ENCODE data around the gene SLC2A1. TPM values are rescaled to one million over a fixed set of nuclear protein-coding genes. Genes with fewer than 3 reads are reported as not detected.

The SLC2A1 gene
- total RNA-seq, 1 experiment from 2014 or later = 83.8 TPM

- H3K4me3 ChIP-seq (ENCODE audit: low read length) = no peak overlapping the region
- H3K79me2 ChIP-seq (ENCODE audit: low read length) = no peaks in the 10 kb centered on the region
- no peaks in the 10 kb centered on the region for H4K20me1 ChIP-seq (ENCODE audit: insufficient read depth, low read depth, low read length)
- no peaks in the 10 kb centered on the region for H3K9me3 ChIP-seq (ENCODE audit: low read length)
- H2AFZ ChIP-seq (ENCODE audit: low read length) = no peak overlapping the region
- no peak for DNase-seq
- no peaks in the 10 kb centered on the region for H3K27me3 ChIP-seq (ENCODE audit: low read length)
- H3K4me2 ChIP-seq (ENCODE audit: low read depth, low read length, poor library complexity, severe bottlenecking) = no peak overlapping the region
- no peak overlapping the region for H3K9ac ChIP-seq (ENCODE audit: low read length)
- no peaks in the 10 kb centered on the region for H3K4me1 ChIP-seq (ENCODE audit: low read length)
- H3K27ac ChIP-seq (ENCODE audit: low read length) = no peak overlapping the region
- no peaks in the 10 kb centered on the region for H3K9me2 ChIP-seq (replicated peaks; ENCODE audit: insufficient read depth, low read length)
- H3K36me3 ChIP-seq (ENCODE audit: insufficient read depth, low read length) = no peaks in the 10 kb centered on the region
Observed at GRCh38 chr1:42975561-42976225, 17.0 kb upstream of the SLC2A1 start.

DNA sequence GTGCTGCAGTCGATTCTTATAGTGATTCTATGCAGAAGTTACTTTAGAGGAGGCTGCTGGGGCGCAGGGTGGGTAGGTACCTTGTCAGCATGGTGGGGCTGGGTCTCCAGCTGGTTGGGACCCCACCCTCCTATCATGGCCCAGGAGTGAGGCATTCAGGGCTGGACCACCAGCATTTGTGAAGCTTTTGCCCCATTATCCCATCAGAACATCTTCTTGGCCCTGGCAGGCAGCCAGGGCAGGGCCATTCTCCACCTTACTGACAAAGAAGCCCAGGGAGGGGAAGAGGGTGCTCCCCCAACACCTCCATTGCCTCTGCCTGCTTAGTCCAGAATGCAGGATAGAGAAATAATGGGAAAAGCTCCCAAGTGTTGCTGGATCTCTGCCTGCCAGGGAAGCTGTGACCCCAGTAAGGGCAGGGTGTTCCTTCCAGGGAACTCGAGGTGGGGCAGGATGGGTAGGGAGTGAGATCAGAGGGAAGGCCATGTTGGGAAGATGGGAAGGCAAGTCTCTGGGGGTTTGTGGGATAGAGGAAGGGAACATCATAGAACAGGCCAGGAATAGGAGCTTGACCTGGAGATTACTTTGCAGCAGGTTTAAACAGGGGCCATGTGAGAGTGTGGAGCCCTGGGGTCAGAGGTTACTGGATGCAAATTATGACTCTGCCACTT lies 16.2 kb upstream of the SLC2A1 start:
- Histone ChIP-seq H3K27me3 (ENCODE audit: low read length) (no peaks in the 10 kb centered on the region), H3K4me2 (ENCODE audit: low read depth, low read length, poor library complexity, severe bottlenecking) (no peak overlapping the region), H3K4me1 (ENCODE audit: low read length) (no peaks in the 10 kb centered on the region), H2AFZ (ENCODE audit: low read length) (no peak overlapping the region), H3K9me2 (replicated peaks; ENCODE audit: insufficient read depth, low read length) (no peaks in the 10 kb centered on the region), H3K27ac (ENCODE audit: low read length) (no peak overlapping the region), H3K79me2 (ENCODE audit: low read length) (no peaks in the 10 kb centered on the region), H3K36me3 (ENCODE audit: insufficient read depth, low read length) (no peaks in the 10 kb centered on the region), H3K9ac (ENCODE audit: low read length) (no peak overlapping the region), H4K20me1 (ENCODE audit: insufficient read depth, low read depth, low read length) (no peaks in the 10 kb centered on the region), H3K9me3 (ENCODE audit: low read length) (no peaks in the 10 kb centered on the region), H3K4me3 (ENCODE audit: low read length) (no peak overlapping the region)
- peak; percentile 6 for DNase-seq

GRCh38 chr1:42973799-42974198 lies 15.1 kb upstream of the SLC2A1 start:
- Histone ChIP-seq H3K27me3 (ENCODE audit: low read length) (no peaks in the 10 kb centered on the region), H3K9ac (ENCODE audit: low read length) (no peak overlapping the region), H3K4me1 (ENCODE audit: low read length) (no peaks in the 10 kb centered on the region), H3K4me2 (ENCODE audit: low read depth, low read length, poor library complexity, severe bottlenecking) (no peak overlapping the region), H3K9me2 (replicated peaks; ENCODE audit: insufficient read depth, low read length) (no peaks in the 10 kb centered on the region), H3K9me3 (ENCODE audit: low read length) (no peaks in the 10 kb centered on the region), H3K27ac (ENCODE audit: low read length) (no peak overlapping the region), H3K4me3 (ENCODE audit: low read length) (no peak overlapping the region), H4K20me1 (ENCODE audit: insufficient read depth, low read depth, low read length) (no peaks in the 10 kb centered on the region), H3K36me3 (ENCODE audit: insufficient read depth, low read length) (no peaks in the 10 kb centered on the region), H2AFZ (ENCODE audit: low read length) (no peak overlapping the region), H3K79me2 (ENCODE audit: low read length) (no peaks in the 10 kb centered on the region)
- no peak for DNase-seq

DNA sequence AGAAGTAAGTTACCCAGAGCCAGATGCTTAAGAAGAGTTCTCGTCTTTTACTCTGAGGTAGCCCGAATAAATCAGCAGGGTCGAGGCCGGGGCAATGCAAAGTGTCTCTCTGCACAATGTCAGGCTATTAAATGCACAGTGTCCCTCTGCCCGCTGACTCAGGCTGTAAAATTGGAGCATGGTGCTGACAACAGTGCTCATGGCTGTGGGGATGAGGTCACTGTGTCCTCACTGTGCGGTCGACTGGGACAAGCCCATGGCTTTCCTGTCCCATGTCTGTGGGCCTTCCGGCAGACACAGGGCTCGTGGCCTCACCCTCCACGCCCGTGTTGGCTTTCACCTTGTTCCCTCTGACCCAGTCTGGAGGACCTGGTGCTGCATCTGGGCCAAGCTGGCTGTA lies 14.6 kb upstream of the SLC2A1 start:
- DNase-seq = peak; percentile 31
- H2AFZ ChIP-seq (ENCODE audit: low read length) = no peak overlapping the region
- no peaks in the 10 kb centered on the region for H4K20me1 ChIP-seq (ENCODE audit: insufficient read depth, low read depth, low read length)
- no peak overlapping the region for H3K4me2 ChIP-seq (ENCODE audit: low read depth, low read length, poor library complexity, severe bottlenecking)
- H3K4me3 ChIP-seq (ENCODE audit: low read length) = no peak overlapping the region
- no peaks in the 10 kb centered on the region for H3K36me3 ChIP-seq (ENCODE audit: insufficient read depth, low read length)
- H3K79me2 ChIP-seq (ENCODE audit: low read length) = no peaks in the 10 kb centered on the region
- no peaks in the 10 kb centered on the region for H3K9me3 ChIP-seq (ENCODE audit: low read length)
- H3K9ac ChIP-seq (ENCODE audit: low read length) = no peak overlapping the region
- H3K27me3 ChIP-seq (ENCODE audit: low read length) = no peaks in the 10 kb centered on the region
- no peaks in the 10 kb centered on the region for H3K4me1 ChIP-seq (ENCODE audit: low read length)
- H3K9me2 ChIP-seq (replicated peaks; ENCODE audit: insufficient read depth, low read length) = no peaks in the 10 kb centered on the region
- no peak overlapping the region for H3K27ac ChIP-seq (ENCODE audit: low read length)

GRCh38 chr1:42971841-42972291 lies 13.2 kb upstream of the SLC2A1 start:
- Histone ChIP-seq H3K4me3 (ENCODE audit: low read length) (no peak overlapping the region), H3K9me3 (ENCODE audit: low read length) (no peaks in the 10 kb centered on the region), H3K36me3 (ENCODE audit: insufficient read depth, low read length) (no peaks in the 10 kb centered on the region), H3K9me2 (replicated peaks; ENCODE audit: insufficient read depth, low read length) (no peaks in the 10 kb centered on the region), H3K4me1 (ENCODE audit: low read length) (no peaks in the 10 kb centered on the region), H3K9ac (ENCODE audit: low read length) (no peak overlapping the region), H4K20me1 (ENCODE audit: insufficient read depth, low read depth, low read length) (no peaks in the 10 kb centered on the region), H3K79me2 (ENCODE audit: low read length) (no peaks in the 10 kb centered on the region), H3K4me2 (ENCODE audit: low read depth, low read length, poor library complexity, severe bottlenecking) (no peak overlapping the region), H3K27me3 (ENCODE audit: low read length) (no peaks in the 10 kb centered on the region), H3K27ac (ENCODE audit: low read length) (no peak overlapping the region), H2AFZ (ENCODE audit: low read length) (no peak overlapping the region)
- DNase-seq = peak; percentile 33

- H3K79me2 ChIP-seq (ENCODE audit: low read length) = no peaks in the 10 kb centered on the region
- H3K4me2 ChIP-seq (ENCODE audit: low read depth, low read length, poor library complexity, severe bottlenecking) = no peak overlapping the region
Observed at GRCh38 chr1:42970143-42970542, 11.5 kb upstream of the SLC2A1 start.

DNA sequence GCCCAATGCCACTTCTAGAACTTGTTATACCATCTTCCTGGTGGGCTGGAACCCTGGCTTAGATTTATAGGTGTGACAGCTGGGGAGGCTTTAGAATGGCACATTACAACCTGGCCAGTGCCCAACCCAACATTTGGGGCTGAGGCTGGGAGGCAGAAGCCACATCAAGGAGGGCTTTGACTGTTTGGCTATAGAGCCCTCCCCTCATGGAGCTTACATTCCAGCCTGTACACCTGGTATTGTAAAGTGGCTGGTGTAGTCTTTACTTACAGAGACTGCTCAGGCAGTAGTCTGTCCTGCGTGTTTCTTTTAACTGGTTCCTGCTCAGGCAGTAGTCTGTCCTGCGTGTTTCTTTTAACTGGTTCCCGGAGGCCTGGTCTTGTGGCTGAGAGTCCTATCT lies 10.0 kb upstream of the SLC2A1 start:
- Histone ChIP-seq H3K9ac (ENCODE audit: low read length) (no peak overlapping the region), H2AFZ (ENCODE audit: low read length) (no peak overlapping the region), H3K9me2 (replicated peaks; ENCODE audit: insufficient read depth, low read length) (no peaks in the 10 kb centered on the region), H3K4me2 (ENCODE audit: low read depth, low read length, poor library complexity, severe bottlenecking) (no peak overlapping the region), H3K27ac (ENCODE audit: low read length) (no peak overlapping the region), H3K27me3 (ENCODE audit: low read length) (no peaks in the 10 kb centered on the region), H3K4me3 (ENCODE audit: low read length) (no peak overlapping the region), H3K4me1 (ENCODE audit: low read length) (no peaks in the 10 kb centered on the region), H3K36me3 (ENCODE audit: insufficient read depth, low read length) (no peaks in the 10 kb centered on the region), H4K20me1 (ENCODE audit: insufficient read depth, low read depth, low read length) (no peaks in the 10 kb centered on the region), H3K79me2 (ENCODE audit: low read length) (no peaks in the 10 kb centered on the region), H3K9me3 (ENCODE audit: low read length) (no peaks in the 10 kb centered on the region)
- DNase-seq = peak; percentile 15

More at GRCh38 chr1:42970143-42970542, 11.5 kb upstream of the SLC2A1 start:
- Histone ChIP-seq H3K4me1 (ENCODE audit: low read length) (no peaks in the 10 kb centered on the region), H4K20me1 (ENCODE audit: insufficient read depth, low read depth, low read length) (no peaks in the 10 kb centered on the region), H3K27ac (ENCODE audit: low read length) (no peak overlapping the region), H3K9me2 (replicated peaks; ENCODE audit: insufficient read depth, low read length) (no peaks in the 10 kb centered on the region), H3K36me3 (ENCODE audit: insufficient read depth, low read length) (no peaks in the 10 kb centered on the region), H2AFZ (ENCODE audit: low read length) (no peak overlapping the region), H3K9me3 (ENCODE audit: low read length) (no peaks in the 10 kb centered on the region), H3K4me3 (ENCODE audit: low read length) (no peak overlapping the region), H3K27me3 (ENCODE audit: low read length) (no peaks in the 10 kb centered on the region), H3K9ac (ENCODE audit: low read length) (no peak overlapping the region)
- DNase-seq = no peak

GRCh38 chr1:42966688-42967612 lies 8.3 kb upstream of the SLC2A1 start:
- H3K79me2 ChIP-seq (ENCODE audit: low read length) = no peaks in the 10 kb centered on the region
- no peak overlapping the region for H2AFZ ChIP-seq (ENCODE audit: low read length)
- H3K9me3 ChIP-seq (ENCODE audit: low read length) = no peaks in the 10 kb centered on the region
- no peaks in the 10 kb centered on the region for H3K27me3 ChIP-seq (ENCODE audit: low read length)
- peaks cover 15% of the 10 kb centered on the region for H3K4me1 ChIP-seq (ENCODE audit: low read length)
- no peak overlapping the region for H3K4me2 ChIP-seq (ENCODE audit: low read depth, low read length, poor library complexity, severe bottlenecking)
- H3K9ac ChIP-seq (ENCODE audit: low read length) = no peak overlapping the region
- H4K20me1 ChIP-seq (ENCODE audit: insufficient read depth, low read depth, low read length) = no peaks in the 10 kb centered on the region
- no peaks in the 10 kb centered on the region for H3K36me3 ChIP-seq (ENCODE audit: insufficient read depth, low read length)
- H3K4me3 ChIP-seq (ENCODE audit: low read length) = no peak overlapping the region
- no peak for DNase-seq
- H3K27ac ChIP-seq (ENCODE audit: low read length) = no peak overlapping the region
- no peaks in the 10 kb centered on the region for H3K9me2 ChIP-seq (replicated peaks; ENCODE audit: insufficient read depth, low read length)
